HS-5 (cell line): ENCODE measurements around the gene DOCK8.
A peak's percentile ranks its signal among the peaks of the same experiment; 100 is the strongest.
"Not testable (repeated sequence)": the region's sequence is repeated elsewhere in the genome, so short reads cannot be mapped to it uniquely, and the experiment has no call there.

Experiments
- DNase-seq: peaks from one replicate; pipeline ENCODE4 v3.0.0-alpha.2; 2012; ENCODE audit warnings: low read depth

DOCK8 gene

GRCh38 chr9:214648-215493 is at the start of gene DOCK8:
Gene DOCK8 (plus strand): TSS chr9:214865. CDS start chr9:214977, 112 bp downstream.
- DNase-seq = no peak

- DNase-seq = not testable (repeated sequence)
These were observed 44.9 kb upstream of the DOCK8 start for GRCh38 chr9:169757-170156.

GRCh38 chr9:178140-178825 is 36.4 kb upstream of the DOCK8 start:
- DNase-seq = not testable (repeated sequence)

- peak; percentile 4 for DNase-seq
These were observed 35.7 kb upstream of the DOCK8 start, which contains the start of gene ZNG1A for GRCh38 chr9:178970-179383. Gene ZNG1A (minus strand): TSS chr9:179056. CDS start chr9:178969, 87 bp downstream.

GRCh38 chr9:199601-200000 is 15.1 kb upstream of the DOCK8 start:
- DNase-seq = not testable (repeated sequence)

- DNase-seq = no peak
These were observed 8.2 kb upstream of the DOCK8 start for GRCh38 chr9:206481-206880.

GRCh38 chr9:209143-209758 is 5.4 kb upstream of the DOCK8 start:
- no peak for DNase-seq

GRCh38 chr9:211036-211435 is 3.6 kb upstream of the DOCK8 start:
- DNase-seq = no peak

- no peak for DNase-seq
These were observed 3.1 kb upstream of the DOCK8 start for GRCh38 chr9:211557-211956.

- no peak for DNase-seq
These were observed 2.4 kb upstream of the DOCK8 start for GRCh38 chr9:212297-212696.

GRCh38 chr9:213901-214300 is 764 bp upstream of the DOCK8 start:
- not testable (repeated sequence) for DNase-seq

GRCh38 chr9:214351-214647 is 366 bp upstream of the DOCK8 start:
- DNase-seq = no peak

GRCh38 chr9:215631-216155 is 1.0 kb downstream of the DOCK8 start:
- no peak for DNase-seq

GRCh38 chr9:216866-217265 is 2.2 kb downstream of the DOCK8 start:
- no peak for DNase-seq

- DNase-seq = no peak
These were observed 3.3 kb downstream of the DOCK8 start for GRCh38 chr9:217950-218349.

- not testable (repeated sequence) for DNase-seq
These were observed 4.4 kb downstream of the DOCK8 start for GRCh38 chr9:219036-219435.

- DNase-seq = no peak
These were observed 5.2 kb downstream of the DOCK8 start for GRCh38 chr9:219670-220365.

- DNase-seq = no peak
These were observed 7.5 kb downstream of the DOCK8 start for GRCh38 chr9:221989-222776.

- no peak for DNase-seq
These were observed 8.5 kb downstream of the DOCK8 start for GRCh38 chr9:223152-223551.

GRCh38 chr9:224026-224425 is 9.4 kb downstream of the DOCK8 start:
- no peak for DNase-seq
